ENCODE measurements around the gene MIS12. TPM values are rescaled to one million over a fixed set of nuclear protein-coding genes. Genes with fewer than 3 reads are reported as not detected.

The MIS12 gene
- total RNA-seq, 2 donors from 2014 or later, result 13.6 to 16.7 TPM

DNA sequence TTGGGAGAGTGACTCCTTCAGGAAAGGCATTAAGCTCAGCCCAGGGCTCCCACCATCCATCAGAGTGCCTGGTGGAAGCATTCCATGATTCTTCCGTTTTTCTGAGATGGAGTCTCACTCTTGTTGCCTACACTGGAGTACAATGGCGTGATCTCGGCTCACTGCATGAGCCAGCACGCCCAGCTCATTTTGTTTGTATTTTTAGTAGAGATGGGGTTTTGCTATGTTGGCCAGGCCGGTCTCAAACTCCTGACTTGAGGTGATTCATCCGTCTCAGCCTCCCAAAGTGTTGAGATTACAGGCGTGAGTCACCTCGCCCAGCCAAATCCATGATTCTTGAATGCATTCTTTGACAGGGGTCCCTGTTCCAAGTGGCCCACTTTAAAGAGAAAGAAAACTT, 23.1 kb downstream of the MIS12 start:
- Histone ChIP-seq H3K4me1 (no peaks in the 10 kb centered on the region), H3K36me3 (no peaks in the 10 kb centered on the region), H3K27ac (no peak overlapping the region), H3K9me3 (no peaks in the 10 kb centered on the region), H3K9ac (ENCODE audit: low read depth in 2 of 2, low read length in 2 of 2) (no peak overlapping the region), H3K27me3 (no peaks in the 10 kb centered on the region), H3K4me3 (no peak overlapping the region)
- no peak for DNase-seq
- intact Hi-C loops (cut with DNase I), result no loop called here
- TF ChIP-seq, protein P1, sequence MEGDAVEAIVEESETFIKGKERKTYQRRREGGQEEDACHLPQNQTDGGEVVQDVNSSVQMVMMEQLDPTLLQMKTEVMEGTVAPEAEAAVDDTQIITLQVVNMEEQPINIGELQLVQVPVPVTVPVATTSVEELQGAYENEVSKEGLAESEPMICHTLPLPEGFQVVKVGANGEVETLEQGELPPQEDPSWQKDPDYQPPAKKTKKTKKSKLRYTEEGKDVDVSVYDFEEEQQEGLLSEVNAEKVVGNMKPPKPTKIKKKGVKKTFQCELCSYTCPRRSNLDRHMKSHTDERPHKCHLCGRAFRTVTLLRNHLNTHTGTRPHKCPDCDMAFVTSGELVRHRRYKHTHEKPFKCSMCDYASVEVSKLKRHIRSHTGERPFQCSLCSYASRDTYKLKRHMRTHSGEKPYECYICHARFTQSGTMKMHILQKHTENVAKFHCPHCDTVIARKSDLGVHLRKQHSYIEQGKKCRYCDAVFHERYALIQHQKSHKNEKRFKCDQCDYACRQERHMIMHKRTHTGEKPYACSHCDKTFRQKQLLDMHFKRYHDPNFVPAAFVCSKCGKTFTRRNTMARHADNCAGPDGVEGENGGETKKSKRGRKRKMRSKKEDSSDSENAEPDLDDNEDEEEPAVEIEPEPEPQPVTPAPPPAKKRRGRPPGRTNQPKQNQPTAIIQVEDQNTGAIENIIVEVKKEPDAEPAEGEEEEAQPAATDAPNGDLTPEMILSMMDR (IDR thresholded peaks at IDR 0.05), result no peak

DNA sequence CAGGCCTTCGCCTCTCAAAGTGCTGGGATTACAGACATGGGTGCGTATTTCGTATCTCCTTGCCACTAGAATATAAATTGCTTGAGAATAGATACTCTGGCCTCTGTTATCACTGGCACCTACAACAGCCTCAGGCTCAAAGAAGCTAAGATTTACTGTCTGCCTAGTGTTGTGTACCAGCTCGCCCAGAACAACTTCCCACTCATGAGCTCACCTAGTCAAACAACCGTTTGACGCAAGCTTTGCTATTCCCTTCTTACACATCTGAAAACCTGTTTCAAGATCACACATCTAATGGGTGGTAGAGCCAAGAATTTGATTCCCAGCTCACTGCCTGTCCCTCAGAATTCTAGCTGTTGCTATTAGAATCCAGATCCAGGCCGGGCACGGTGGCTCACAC, 24.4 kb downstream of the MIS12 start:
- intact Hi-C loops (cut with DNase I), result no loop called here
- Histone ChIP-seq H3K27me3 (no peaks in the 10 kb centered on the region), H3K4me3 (no peak overlapping the region), H3K9ac (ENCODE audit: low read depth in 2 of 2, low read length in 2 of 2) (no peak overlapping the region), H3K27ac (no peak overlapping the region), H3K36me3 (no peaks in the 10 kb centered on the region), H3K9me3 (no peaks in the 10 kb centered on the region), H3K4me1 (no peaks in the 10 kb centered on the region)
- TF ChIP-seq, protein P1 (IDR thresholded peaks at IDR 0.05), result no peak
- DNase-seq, result no peak

DNA sequence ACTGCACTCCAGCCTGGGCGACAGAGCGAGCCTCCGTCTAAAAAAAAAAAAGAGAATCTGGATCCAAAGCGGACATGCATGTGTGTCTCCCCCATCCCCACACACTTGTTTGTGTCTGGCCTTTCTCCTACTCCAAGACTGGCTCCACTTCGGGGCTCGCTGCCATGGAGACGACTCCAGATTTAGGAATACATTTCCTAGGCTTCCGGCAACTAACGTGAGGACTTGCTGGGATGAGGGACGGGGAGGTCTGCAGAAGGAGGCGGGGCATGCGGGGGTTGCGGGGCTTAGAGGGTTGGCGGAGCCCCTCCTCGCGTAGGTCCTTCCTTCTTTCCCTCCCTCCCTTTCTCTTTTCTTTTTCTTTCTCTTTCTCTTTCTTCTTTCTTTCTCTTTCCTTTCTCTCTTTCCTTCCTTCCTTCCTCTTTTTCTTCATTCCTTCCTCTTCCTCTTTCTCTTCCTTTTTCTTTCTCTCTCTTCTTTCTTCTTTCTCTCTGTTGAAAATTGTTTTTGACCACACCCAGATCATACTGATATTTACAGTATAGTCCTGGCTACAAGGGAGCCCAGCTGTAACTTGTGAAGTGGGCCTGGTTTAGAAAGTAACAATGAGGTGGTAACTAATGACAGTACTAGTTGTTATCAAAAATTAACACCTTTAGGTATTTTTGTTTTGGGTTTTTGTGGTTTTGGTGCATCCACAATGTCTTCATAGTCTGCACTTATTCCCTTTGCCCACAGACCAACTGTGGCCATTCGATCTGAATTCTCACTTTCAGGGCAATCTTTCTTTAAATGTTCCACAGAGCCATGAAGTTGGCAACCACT, 25.2 kb downstream of the MIS12 start:
- Histone ChIP-seq H3K9ac (ENCODE audit: low read depth in 2 of 2, low read length in 2 of 2) (no peak overlapping the region), H3K27me3 (no peaks in the 10 kb centered on the region), H3K36me3 (no peaks in the 10 kb centered on the region), H3K27ac (no peak overlapping the region), H3K4me3 (no peak overlapping the region), H3K9me3 (no peaks in the 10 kb centered on the region), H3K4me1 (no peaks in the 10 kb centered on the region)
- intact Hi-C loops (cut with DNase I), result no loop called here
- no peak for DNase-seq
- TF ChIP-seq, protein P1 (IDR thresholded peaks at IDR 0.05), result no peak

DNA sequence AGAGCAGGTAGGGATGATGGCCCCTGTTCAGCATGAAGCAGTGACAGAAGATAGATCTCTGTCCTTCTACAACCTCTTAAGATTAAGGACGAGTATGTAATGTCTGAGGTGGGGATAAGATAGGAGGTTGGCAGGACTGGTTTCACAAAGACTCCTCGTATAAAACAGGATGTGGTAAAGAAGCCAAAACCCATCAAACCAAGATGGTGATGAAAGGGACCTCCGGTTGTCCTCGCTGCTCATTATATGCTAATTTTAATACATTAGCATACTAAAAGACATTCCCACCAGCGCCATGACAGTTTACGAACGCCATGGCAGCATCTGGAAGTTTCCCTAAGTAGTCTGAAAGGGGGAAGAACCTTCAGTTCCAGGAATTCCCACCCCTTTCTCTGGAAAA, 27.3 kb downstream of the MIS12 start:
- no peaks in the 10 kb centered on the region for H3K36me3 ChIP-seq
- H3K9me3 ChIP-seq, result no peaks in the 10 kb centered on the region
- no peak overlapping the region for H3K9ac ChIP-seq (ENCODE audit: low read depth in 2 of 2, low read length in 2 of 2)
- DNase-seq, result no peak
- intact Hi-C loops (cut with DNase I), result no loop called here
- H3K27ac ChIP-seq, result no peak overlapping the region
- H3K27me3 ChIP-seq, result no peaks in the 10 kb centered on the region
- no peaks in the 10 kb centered on the region for H3K4me1 ChIP-seq
- TF ChIP-seq, protein P1 (IDR thresholded peaks at IDR 0.05), result no peak
- H3K4me3 ChIP-seq, result no peak overlapping the region

DNA sequence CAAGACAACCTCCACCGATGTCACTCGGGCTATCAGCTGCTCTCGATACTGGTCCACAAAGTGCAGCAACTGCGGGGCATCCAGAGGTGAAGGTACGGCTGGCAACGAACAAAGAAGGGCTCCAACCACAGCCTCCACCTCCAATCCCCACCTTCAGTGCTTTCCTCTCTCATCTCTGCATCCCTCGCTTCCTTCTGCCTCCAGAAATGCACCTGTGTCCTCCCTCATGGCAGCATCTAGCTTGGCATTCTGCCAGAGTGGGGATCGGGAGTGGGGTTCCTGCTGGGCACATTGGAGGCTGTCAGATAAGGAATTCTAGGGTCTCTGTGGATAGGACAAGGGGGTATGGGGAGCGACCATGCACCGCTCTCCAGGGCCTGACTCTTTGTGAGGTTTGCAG, 28.6 kb downstream of the MIS12 start:
- H3K9ac ChIP-seq (ENCODE audit: low read depth in 2 of 2, low read length in 2 of 2), result no peak overlapping the region
- no peak overlapping the region for H3K27ac ChIP-seq
- no peaks in the 10 kb centered on the region for H3K36me3 ChIP-seq
- intact Hi-C loops (cut with DNase I), result no loop called here
- no peaks in the 10 kb centered on the region for H3K4me1 ChIP-seq
- TF ChIP-seq, protein P1 (IDR thresholded peaks at IDR 0.05), result no peak
- no peaks in the 10 kb centered on the region for H3K9me3 ChIP-seq
- H3K4me3 ChIP-seq, result no peak overlapping the region
- DNase-seq, result no peak
- no peaks in the 10 kb centered on the region for H3K27me3 ChIP-seq

All from colonic mucosa (tissue), 4 donors.